Calu3 (cell line): ENCODE results near the gene KCP. TPM values are rescaled to one million over a fixed set of nuclear protein-coding genes. Genes with fewer than 3 reads are reported as not detected.

Experiments used
- BruUV-seq: library from RNA; stranded (reverse); fragments of 400-500 nt; replicated peaks from 2 replicates; lab custom pipeline; 2021; lab: Mats Ljungman, UMichigan
- CTCF ChIA-PET: fragments of 300-600 bp; sonication (Branson Sonifier 250); formaldehyde crosslinking; loops from one replicate; lab custom pipeline; 2022; ENCODE audit warnings: antibody characterized with exemption; lab: Charles Lee
- DNase-seq: peaks from one replicate; pipeline ENCODE4 v3.0.0; 2022
- H3K27ac Mint-ChIP-seq: one replicate; pipeline ENCODE4 v1.8.0; 2022; ENCODE audit warnings: mixed read lengths; ENCODE audit not compliant: unreplicated experiment
- H3K27me3 Mint-ChIP-seq: one replicate; pipeline ENCODE4 v1.8.0; 2022; ENCODE audit warnings: mixed read lengths; ENCODE audit not compliant: unreplicated experiment
- H3K36me3 Mint-ChIP-seq: one replicate; pipeline ENCODE4 v1.8.0; 2022; ENCODE audit warnings: mild to moderate bottlenecking, moderate library complexity, mixed read lengths; ENCODE audit not compliant: insufficient read depth, unreplicated experiment
- H3K4me1 Mint-ChIP-seq: one replicate; pipeline ENCODE4 v1.8.0; 2022; ENCODE audit warnings: mild to moderate bottlenecking, low read depth, mixed read lengths; ENCODE audit not compliant: unreplicated experiment
- H3K4me3 Mint-ChIP-seq: one replicate; pipeline ENCODE4 v1.8.0; 2022; ENCODE audit warnings: mild to moderate bottlenecking, low read depth, moderate library complexity, mixed read lengths; ENCODE audit not compliant: unreplicated experiment
- H3K9me3 Mint-ChIP-seq: one replicate; pipeline ENCODE4 v1.8.0; 2022; ENCODE audit warnings: low read depth, mixed read lengths; ENCODE audit not compliant: unreplicated experiment
- CTCF ChIP-seq: fragments of 200-600 bp; IDR thresholded peaks from one replicate; pipeline ENCODE4 v1.8.0; 2022; ENCODE audit warnings: antibody characterized with exemption; ENCODE audit not compliant: unreplicated experiment
- intact Hi-C: fragments of 100-400 bp; cut with micrococcal nuclease; formaldehyde crosslinking; loops from one replicate; pipeline ENCODE4 v1.10.0; 2022; ENCODE audit not compliant: unreplicated experiment
- total RNA-seq: library from RNA; stranded (reverse); gene quantifications from 2 replicates; pipeline ENCODE4 v1.2.3, GENCODE V29; 2022

KCP gene
- total RNA-seq, 1 experiment from 2014 or later, result 6.8 TPM

- BruUV-seq, result no TSS peak
- intact Hi-C loops, result loop anchor here (10.0 kb wide), 1 partner anchor 76 kb away; no protein-coding TSS in a partner anchor
- Mint-ChIP-seq H3K4me3 (no peak overlapping the region), H3K27me3 (peaks cover 20% of the 10 kb centered on the region), H3K27ac (no peak overlapping the region), H3K4me1 (peaks cover 8% of the 10 kb centered on the region), H3K36me3 (peaks cover 27% of the 10 kb centered on the region), H3K9me3 (no peaks in the 10 kb centered on the region)
- DNase-seq, result no peak
- CTCF ChIA-PET, result interaction anchor here (0.6 to 1.1 kb wide), 4 partner anchors 10 to 231 kb away, joined by 3 to 4 read pairs (median 3); no protein-coding TSS in a partner anchor
- TF ChIP-seq CTCF, result no peak
Measured at GRCh38 chr7:128860158-128861073, 50.1 kb downstream of the KCP start.

GRCh38 chr7:128859232-128860157 is 51.0 kb downstream of the KCP start:
- Mint-ChIP-seq H3K36me3 (peaks cover 22% of the 10 kb centered on the region), H3K9me3 (no peaks in the 10 kb centered on the region), H3K4me3 (no peak overlapping the region), H3K27ac (no peak overlapping the region), H3K4me1 (peaks cover 8% of the 10 kb centered on the region), H3K27me3 (peaks cover 26% of the 10 kb centered on the region)
- CTCF ChIA-PET, result interaction anchor here (0.9 to 1.1 kb wide), 3 partner anchors 9 to 232 kb away, joined by 3 to 4 read pairs (median 3); no protein-coding TSS in a partner anchor
- no peak for TF ChIP-seq CTCF
- intact Hi-C loops, result loop anchor here (10.0 kb wide), 1 partner anchor 75 kb away; no protein-coding TSS in a partner anchor
- DNase-seq, result no peak
- no TSS peak for BruUV-seq

- peaks cover 17% of the 10 kb centered on the region for H3K36me3 Mint-ChIP-seq
- no peak overlapping the region for H3K4me3 Mint-ChIP-seq
- DNase-seq, result no peak
- no TSS peak for BruUV-seq
- peaks cover 35% of the 10 kb centered on the region for H3K27me3 Mint-ChIP-seq
- no peaks in the 10 kb centered on the region for H3K9me3 Mint-ChIP-seq
- CTCF ChIA-PET, result no interaction called here
- intact Hi-C loops, result no loop called here
- H3K4me1 Mint-ChIP-seq, result peaks cover 8% of the 10 kb centered on the region
- no peak overlapping the region for H3K27ac Mint-ChIP-seq
- no peak for TF ChIP-seq CTCF
Measured at GRCh38 chr7:128858380-128859231, 51.9 kb downstream of the KCP start.
